Stimulated activated CD8-positive, alpha-beta memory T cell treated with anti-CD3 and anti-CD28 coated beads, Interleukin-7, amount 100 ng/mL, for 4 hours (primary cell): ENCODE measurements around the gene SECTM1.

ENCODE experiments used
- DNase-seq, 2 donors: peaks; one replicate each; pipeline ENCODE4 v3.0.0-alpha.2; 2020; ENCODE audit warnings: low read depth in 2 of 2

SECTM1 gene

GRCh38 chr17:82280537-82280936, 53.0 kb downstream of the SECTM1 start:
- no peak for DNase-seq

GRCh38 chr17:82278786-82279391, 54.7 kb downstream of the SECTM1 start:
- DNase-seq, result no peak

DNA sequence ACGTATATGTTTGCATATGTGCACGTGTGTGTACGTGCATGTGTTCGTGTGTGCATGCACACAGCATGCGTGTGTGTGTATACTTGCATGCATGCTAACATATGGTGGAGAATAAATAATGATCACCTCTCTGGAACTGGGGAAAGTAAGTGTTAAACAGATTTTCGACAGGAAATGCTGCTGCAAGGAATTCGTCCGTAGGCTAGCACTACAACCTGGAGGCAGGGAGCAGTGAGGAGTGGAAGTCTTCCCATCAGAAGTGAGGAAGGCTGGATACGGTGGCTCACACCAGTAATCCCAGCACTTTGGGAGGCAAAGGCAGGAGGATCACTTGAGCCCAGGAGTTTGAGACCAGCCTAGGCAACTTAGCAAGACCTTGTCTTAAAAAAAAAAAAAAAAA, 55.3 kb downstream of the SECTM1 start:
- no peak for DNase-seq

DNA sequence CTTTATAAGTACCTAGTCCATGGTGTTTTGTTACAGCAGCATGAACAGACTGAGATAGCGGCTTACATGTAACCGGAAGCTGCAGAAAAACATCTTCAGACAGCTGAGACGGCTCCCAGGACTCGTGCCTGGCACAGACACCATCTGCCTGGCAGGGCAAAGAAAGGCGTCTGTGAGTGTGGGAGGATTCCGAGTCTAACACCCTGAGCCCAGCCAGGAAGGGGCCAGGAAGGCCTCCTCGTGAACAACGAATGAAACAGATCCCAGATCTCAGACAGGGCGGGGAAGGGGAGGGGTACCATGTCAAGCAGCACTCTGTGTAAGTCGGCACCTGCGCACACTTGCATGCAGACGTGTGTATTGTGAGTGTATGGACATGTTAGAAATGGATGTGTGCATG, 55.7 kb downstream of the SECTM1 start:
- DNase-seq, result no peak

GRCh38 chr17:82276938-82277337, 56.6 kb downstream of the SECTM1 start:
- DNase-seq, result no peak

DNA sequence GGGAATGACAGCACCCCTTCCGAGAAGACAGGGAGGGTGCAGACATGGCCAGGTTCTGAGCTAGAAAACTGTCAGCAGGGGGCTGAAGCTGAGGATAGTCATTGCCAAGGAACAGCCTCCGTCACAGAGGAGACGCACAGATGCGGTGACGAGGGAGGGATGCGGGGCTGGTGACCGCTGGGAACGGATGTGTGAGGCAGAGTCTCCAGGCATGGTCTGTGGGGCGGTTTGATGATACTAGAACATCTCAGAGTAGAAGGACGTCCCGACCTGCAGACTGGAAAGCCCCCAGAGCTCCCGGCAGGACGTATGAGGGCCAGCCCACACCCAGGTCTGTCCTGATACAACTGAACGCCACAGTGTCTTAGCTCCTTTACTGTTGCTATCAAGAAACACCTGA, 58.2 kb downstream of the SECTM1 start:
- no peak for DNase-seq

DNA sequence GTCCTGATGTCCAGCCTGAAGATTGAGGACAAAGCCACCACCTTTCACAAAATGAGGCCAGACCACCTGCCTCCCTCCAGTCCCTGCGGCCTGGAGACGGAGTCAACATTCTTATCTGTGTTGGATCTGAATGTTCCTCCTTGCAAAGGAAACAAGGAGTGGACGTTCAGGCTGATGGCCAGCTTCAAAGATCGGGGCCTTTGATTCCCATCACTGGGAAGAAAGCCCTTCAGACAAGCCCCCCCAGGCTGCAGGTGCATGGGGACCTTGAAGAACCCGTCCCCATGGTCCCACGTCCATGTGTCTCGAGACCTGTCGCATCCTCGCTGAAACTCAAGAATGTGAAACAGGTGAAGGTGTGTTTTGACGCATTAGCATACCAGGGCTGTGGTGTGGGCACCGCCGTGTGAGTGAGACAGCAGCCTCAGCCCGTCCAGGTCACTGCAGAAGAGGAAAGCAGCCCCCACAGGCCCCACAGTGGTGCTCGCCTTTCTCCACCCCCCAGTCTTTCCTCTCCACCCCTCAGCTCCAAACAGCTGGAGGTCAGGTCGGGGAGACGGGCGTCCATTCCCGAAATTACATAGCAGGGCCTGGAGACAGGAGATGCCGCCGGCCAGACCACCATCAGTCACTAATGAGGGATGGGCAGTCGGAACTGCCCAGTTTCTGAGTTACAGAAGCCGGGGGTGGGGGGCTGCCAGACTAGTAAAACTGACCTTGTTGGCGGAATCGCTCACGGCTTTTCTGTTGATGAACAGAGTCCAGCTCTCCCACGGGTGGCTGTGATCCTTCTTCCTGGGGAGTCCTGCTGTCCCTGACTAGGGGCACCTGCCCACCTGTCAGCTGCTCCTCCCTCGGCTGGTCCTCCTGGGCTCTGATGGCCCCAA, 59.2 kb downstream of the SECTM1 start:
- DNase-seq, result no peak

DNA sequence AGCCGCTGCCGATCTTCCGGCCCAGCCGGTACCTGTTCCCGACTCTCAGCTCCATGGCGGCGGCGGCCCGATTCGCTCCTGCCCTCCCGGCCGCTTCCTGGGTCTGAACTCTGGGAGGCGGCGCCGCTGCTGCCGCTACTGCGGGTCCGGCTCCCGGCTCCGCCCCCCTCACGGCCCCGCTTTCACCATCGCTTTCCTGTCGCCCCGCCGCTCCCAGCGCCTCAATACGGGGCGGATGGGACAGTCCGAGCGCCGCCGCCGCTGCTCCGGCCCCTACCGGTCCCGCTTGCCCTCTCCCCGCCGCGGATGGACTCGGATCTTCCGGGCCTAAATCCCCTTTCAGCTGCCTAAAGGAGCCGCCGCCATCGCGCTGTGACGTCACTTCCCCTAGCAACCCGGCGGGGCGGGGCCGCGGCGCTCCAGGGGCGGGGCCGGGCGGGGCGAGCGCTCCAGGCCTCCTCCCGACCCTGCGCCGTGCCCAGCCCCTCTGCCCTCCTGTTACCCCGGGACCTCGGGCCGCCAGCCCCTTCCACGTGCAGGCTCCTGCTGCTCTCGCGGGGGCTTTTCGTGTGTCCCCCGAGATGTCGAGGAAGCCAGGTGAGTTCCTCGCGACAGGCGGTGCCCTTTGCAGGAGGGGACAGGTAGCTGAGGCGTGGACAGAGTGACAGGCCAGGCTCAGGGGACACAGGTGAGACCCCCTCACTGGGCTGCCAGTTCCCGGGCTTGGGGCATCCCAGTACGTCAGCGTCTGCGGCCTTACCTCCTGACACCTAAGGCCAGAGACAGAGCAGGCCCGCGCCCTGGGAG, 60.0 kb downstream of the SECTM1 start, which contains the start of gene CSNK1D:
TSS of gene CSNK1D (minus strand) at position 374 of the 807 bp plus-strand sequence. CDS start at position 55, 319 bp downstream.
- peak; percentile 80 to 87 for DNase-seq

GRCh38 chr17:82272495-82273326, 60.9 kb downstream of the SECTM1 start:
- DNase-seq, result peak in 1 of 2 donors; percentile 45

GRCh38 chr17:82271401-82271800, 62.2 kb downstream of the SECTM1 start:
- DNase-seq, result no peak
